Measurements from ENCODE around the gene TRIM44. TPM values are rescaled to one million over a fixed set of nuclear protein-coding genes. Genes with fewer than 3 reads are reported as not detected.
"Not testable (repeated sequence)": the region's sequence is repeated elsewhere in the genome, so short reads cannot be mapped to it uniquely, and the experiment has no call there.

The TRIM44 gene
- total RNA-seq, 1 donor from 2014 or later, result 67.4 TPM

GRCh38 chr11:35712533-35712932 is 50.0 kb downstream of the TRIM44 start:
- H3K36me3 Mint-ChIP-seq (ENCODE audit: low read depth), result peaks cover 5% of the 10 kb centered on the region
- H3K27me3 Mint-ChIP-seq (ENCODE audit: low read depth), result no peaks in the 10 kb centered on the region
- H3K4me3 Mint-ChIP-seq, result no peak overlapping the region
- no peak for TF ChIP-seq CTCF (conservative IDR thresholded peaks at IDR 0.05)
- H3K27ac Mint-ChIP-seq (ENCODE audit: unreplicated experiment), result no peak overlapping the region
- DNase-seq (ENCODE audit: low read depth, low spot score), result no peak
- H3K4me1 Mint-ChIP-seq, result no peaks in the 10 kb centered on the region
- H3K9me3 Mint-ChIP-seq, result no peaks in the 10 kb centered on the region

GRCh38 chr11:35714882-35715627 is 52.5 kb downstream of the TRIM44 start:
- H3K4me3 Mint-ChIP-seq, result no peak overlapping the region
- H3K27me3 Mint-ChIP-seq (ENCODE audit: low read depth), result no peaks in the 10 kb centered on the region
- no peak overlapping the region for H3K27ac Mint-ChIP-seq (ENCODE audit: unreplicated experiment)
- H3K9me3 Mint-ChIP-seq, result no peaks in the 10 kb centered on the region
- DNase-seq (ENCODE audit: low read depth, low spot score), result no peak
- H3K36me3 Mint-ChIP-seq (ENCODE audit: low read depth), result peaks cover 5% of the 10 kb centered on the region
- no peak for TF ChIP-seq CTCF (conservative IDR thresholded peaks at IDR 0.05)
- no peaks in the 10 kb centered on the region for H3K4me1 Mint-ChIP-seq

GRCh38 chr11:35715677-35716076 is 53.1 kb downstream of the TRIM44 start:
- DNase-seq (ENCODE audit: low read depth, low spot score); H3K4me1 Mint-ChIP-seq; H3K4me3 Mint-ChIP-seq; H3K9me3 Mint-ChIP-seq; H3K27me3 Mint-ChIP-seq (ENCODE audit: low read depth); H3K36me3 Mint-ChIP-seq (ENCODE audit: low read depth); H3K27ac Mint-ChIP-seq (ENCODE audit: unreplicated experiment): not testable (repeated sequence)

GRCh38 chr11:35717043-35717442 is 54.5 kb downstream of the TRIM44 start:
- H3K4me1 Mint-ChIP-seq, result peaks cover 9% of the 10 kb centered on the region
- DNase-seq (ENCODE audit: low read depth, low spot score), result no peak
- TF ChIP-seq CTCF (conservative IDR thresholded peaks at IDR 0.05), result no peak
- H3K36me3 Mint-ChIP-seq (ENCODE audit: low read depth), result peaks cover 5% of the 10 kb centered on the region
- H3K4me3 Mint-ChIP-seq, result no peak overlapping the region
- H3K27me3 Mint-ChIP-seq (ENCODE audit: low read depth), result no peaks in the 10 kb centered on the region
- H3K27ac Mint-ChIP-seq (ENCODE audit: unreplicated experiment), result no peak overlapping the region
- H3K9me3 Mint-ChIP-seq, result no peaks in the 10 kb centered on the region

- no peak overlapping the region for H3K27ac Mint-ChIP-seq (ENCODE audit: unreplicated experiment)
- no peak for TF ChIP-seq CTCF (conservative IDR thresholded peaks at IDR 0.05)
- peaks cover 9% of the 10 kb centered on the region for H3K4me1 Mint-ChIP-seq
- H3K9me3 Mint-ChIP-seq, result no peaks in the 10 kb centered on the region
- H3K36me3 Mint-ChIP-seq (ENCODE audit: low read depth), result peaks cover 5% of the 10 kb centered on the region
- H3K27me3 Mint-ChIP-seq (ENCODE audit: low read depth), result no peaks in the 10 kb centered on the region
- DNase-seq (ENCODE audit: low read depth, low spot score), result no peak
- no peak overlapping the region for H3K4me3 Mint-ChIP-seq
Measured at GRCh38 chr11:35717520-35717919, 54.9 kb downstream of the TRIM44 start.

GRCh38 chr11:35721651-35722282 is 59.2 kb downstream of the TRIM44 start:
- no peak for TF ChIP-seq CTCF (conservative IDR thresholded peaks at IDR 0.05)
- Mint-ChIP-seq H3K27me3 (ENCODE audit: low read depth) (no peaks in the 10 kb centered on the region), H3K9me3 (no peaks in the 10 kb centered on the region), H3K36me3 (ENCODE audit: low read depth) (peaks cover 10% of the 10 kb centered on the region), H3K27ac (ENCODE audit: unreplicated experiment) (no peak overlapping the region), H3K4me3 (no peak overlapping the region), H3K4me1 (peaks cover 9% of the 10 kb centered on the region)
- DNase-seq (ENCODE audit: low read depth, low spot score), result no peak
